22Rv1 (cell line): ENCODE results near the gene PARD3.

Source experiments
- CTCF ChIP-seq: fragments of 450-650 bp; IDR thresholded peaks from 2 replicates; pipeline ENCODE4 v1.5.1; 2017; ENCODE audit warnings: mild to moderate bottlenecking
- ZFX ChIP-seq: fragments of 450-650 bp; IDR thresholded peaks from 2 replicates; pipeline ENCODE4 v1.6.1; 2017; ENCODE audit warnings: antibody characterized with exemption, borderline replicate concordance

GRCh38 chr10:34723750-34724149 is 91.3 kb downstream of the PARD3 start:
- TF ChIP-seq CTCF, result peak; percentile 37
- no peak for TF ChIP-seq ZFX
